Measurements from ENCODE around the gene OR4C5.
"Not testable (repeated sequence)": the region's sequence is repeated elsewhere in the genome, so short reads cannot be mapped to it uniquely, and the experiment has no call there.

- not testable (repeated sequence) for TF ChIP-seq POLR2AphosphoS5 (IDR thresholded peaks at IDR 0.05); POLR2A (IDR thresholded peaks at IDR 0.05; ENCODE audit: low read depth)
- TF ChIP-seq, protein P1, sequence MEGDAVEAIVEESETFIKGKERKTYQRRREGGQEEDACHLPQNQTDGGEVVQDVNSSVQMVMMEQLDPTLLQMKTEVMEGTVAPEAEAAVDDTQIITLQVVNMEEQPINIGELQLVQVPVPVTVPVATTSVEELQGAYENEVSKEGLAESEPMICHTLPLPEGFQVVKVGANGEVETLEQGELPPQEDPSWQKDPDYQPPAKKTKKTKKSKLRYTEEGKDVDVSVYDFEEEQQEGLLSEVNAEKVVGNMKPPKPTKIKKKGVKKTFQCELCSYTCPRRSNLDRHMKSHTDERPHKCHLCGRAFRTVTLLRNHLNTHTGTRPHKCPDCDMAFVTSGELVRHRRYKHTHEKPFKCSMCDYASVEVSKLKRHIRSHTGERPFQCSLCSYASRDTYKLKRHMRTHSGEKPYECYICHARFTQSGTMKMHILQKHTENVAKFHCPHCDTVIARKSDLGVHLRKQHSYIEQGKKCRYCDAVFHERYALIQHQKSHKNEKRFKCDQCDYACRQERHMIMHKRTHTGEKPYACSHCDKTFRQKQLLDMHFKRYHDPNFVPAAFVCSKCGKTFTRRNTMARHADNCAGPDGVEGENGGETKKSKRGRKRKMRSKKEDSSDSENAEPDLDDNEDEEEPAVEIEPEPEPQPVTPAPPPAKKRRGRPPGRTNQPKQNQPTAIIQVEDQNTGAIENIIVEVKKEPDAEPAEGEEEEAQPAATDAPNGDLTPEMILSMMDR (IDR thresholded peaks at IDR 0.05), result not testable (repeated sequence)
Measured at GRCh38 chr11:48319813-48320212, 46.5 kb downstream of the OR4C5 start.
